K562 (cell line): ENCODE measurements around the gene TTLL12. TPM values are rescaled to one million over a fixed set of nuclear protein-coding genes. Genes with fewer than 3 reads are reported as not detected.

Experiments used
- ATAC-seq: fragments of 200-7000 bp; cut with Tn5 transposase; 3 replicates; pipeline ENCODE4 v1.9.1; 2020; ENCODE audit warnings: moderate library complexity
- BruUV-seq: library from RNA; stranded (reverse); fragments of 400-500 nt; replicated peaks from 2 replicates; lab custom pipeline; 2021; lab: Mats Ljungman, UMichigan
- CTCF ChIA-PET: fragments of 300-600 bp; formaldehyde crosslinking; extraction: SDS; loops from one replicate; lab custom pipeline; 2021; ENCODE audit warnings: low intra/inter-chr PET ratio; lab: Yijun Ruan, JAX
- POLR2A ChIA-PET: fragments of 300-600, 350-650 bp; sonication (Branson Sonifier 250); formaldehyde crosslinking; extraction: SDS; loops from one replicate; lab custom pipeline; 2021; ENCODE audit warnings: antibody characterized with exemption, inconsistent platforms; lab: Yijun Ruan, JAX
- DNase-seq, 4 experiments: peaks; one replicate each; pipeline versions ENCODE4 v3.0.0 to v3.0.0-alpha.2; 2011 to 2018; ENCODE audit warnings: low spot score in 3 of 4, mixed read lengths in 3 of 4; ENCODE audit errors: extremely low read depth in 1 of 4
- FAIRE-seq: peaks from 2 replicates; lab custom pipeline; 2011; peaks lifted over from hg19 to GRCh38; lab: Jason Lieb, UNC
- H2AFZ ChIP-seq: 2 replicates; pipeline ENCODE4 v1.6.0; 2011; ENCODE audit warnings: low read depth, low read length, control low read depth, inconsistent platforms
- H3K27ac ChIP-seq: fragments of 200-600 bp; 3 replicates; pipeline ENCODE4 v1.8.0; 2011; ENCODE audit warnings: low read depth, mild to moderate bottlenecking, control low read depth, inconsistent platforms, low read length, moderate library complexity, mixed read lengths; ENCODE audit errors: extremely low read depth
- H3K27me3 ChIP-seq, 2 experiments: fragments of 300-600 bp in 1 of 2; 2 replicates in 1 of 2; 3 replicates in 1 of 2; pipeline versions ENCODE4 v1.6.0 to v1.8.0; 2011; ENCODE audit warnings: inconsistent platforms in 2 of 2, low read length in 2 of 2, mild to moderate bottlenecking in 1 of 2, mixed read lengths in 1 of 2, moderate library complexity in 1 of 2; ENCODE audit not compliant: control insufficient read depth in 2 of 2, insufficient read depth in 2 of 2
- H3K36me3 ChIP-seq: fragments of 300-600 bp; 3 replicates; pipeline ENCODE4 v1.8.0; 2011; ENCODE audit warnings: mild to moderate bottlenecking, low read length, inconsistent platforms; ENCODE audit not compliant: control insufficient read depth, insufficient read depth
- H3K4me1 ChIP-seq, 2 experiments: fragments of 200-600 bp in 1 of 2; replicated peaks in 1 of 2; 2 replicates in 1 of 2; 3 replicates in 1 of 2; pipeline versions ENCODE4 v1.5.1 to v1.8.0; 2011; ENCODE audit warnings: inconsistent platforms in 2 of 2, low read length in 2 of 2, mild to moderate bottlenecking in 1 of 2, mixed read lengths in 1 of 2, moderate library complexity in 1 of 2; ENCODE audit not compliant: control insufficient read depth in 2 of 2, insufficient read depth in 2 of 2
- H3K4me2 ChIP-seq: 2 replicates; pipeline ENCODE4 v1.6.1; 2011; ENCODE audit warnings: low read length, control low read depth, inconsistent platforms, mixed read lengths; ENCODE audit not compliant: insufficient read depth
- H3K4me3 ChIP-seq: fragments of 200-600 bp; sonication (generic), shearing (Covaris generic); 2 replicates; pipeline ENCODE4 v1.5.1; 2016; ENCODE audit warnings: control low read depth, inconsistent platforms
- H3K79me2 ChIP-seq: fragments of 200-600 bp; 3 replicates; pipeline ENCODE4 v1.8.0; 2011; ENCODE audit warnings: low read length, inconsistent platforms; ENCODE audit not compliant: control insufficient read depth, insufficient read depth
- H3K9ac ChIP-seq, 2 experiments: 2 replicates each; pipeline versions ENCODE4 v1.6.0 to v1.6.1; 2011; ENCODE audit warnings: low read depth in 2 of 2, low read length in 2 of 2, control low read depth in 1 of 2, inconsistent platforms in 1 of 2, mild to moderate bottlenecking in 1 of 2, mixed read lengths in 1 of 2; ENCODE audit not compliant: insufficient read depth in 1 of 2
- H3K9me1 ChIP-seq: one replicate; pipeline ENCODE4 v1.6.0; 2011; ENCODE audit warnings: inconsistent platforms, mild to moderate bottlenecking, low read length, moderate library complexity; ENCODE audit not compliant: control insufficient read depth, insufficient read depth
- H3K9me3 ChIP-seq: replicated peaks from 2 replicates; pipeline ENCODE4 v1.5.1; 2011; ENCODE audit warnings: low read depth, low read length, inconsistent platforms; ENCODE audit not compliant: control insufficient read depth, insufficient read depth
- H4K20me1 ChIP-seq: replicated peaks from 2 replicates; pipeline ENCODE4 v1.6.1; 2011; ENCODE audit warnings: low read length, inconsistent platforms, mixed read lengths; ENCODE audit not compliant: control insufficient read depth, insufficient read depth
- BACH1 ChIP-seq: fragments of 200-800 bp; sonication (Bioruptor generic); IDR thresholded peaks from 2 replicates; pipeline ENCODE4 v1.6.1; 2016; ENCODE audit warnings: missing genetic modification characterization, missing compliant biosample characterization
- FOS ChIP-seq: IDR thresholded peaks from 3 replicates; pipeline ENCODE4 v1.6.1; 2011; ENCODE audit not compliant: insufficient read length; ENCODE audit errors: extremely low read depth
- HIVEP1 ChIP-seq: fragments of 250-450 bp; sonication (Bioruptor Pico); IDR thresholded peaks from 2 replicates; pipeline ENCODE4 v1.4.0; 2020; ENCODE audit warnings: mild to moderate bottlenecking
- OTX1 ChIP-seq: fragments of 450-650 bp; formaldehyde crosslinking; IDR thresholded peaks from 2 replicates; pipeline ENCODE4 v1.4.0; 2022; ENCODE audit warnings: mild to moderate bottlenecking
- RBBP5 ChIP-seq: fragments of 200-600 bp; sonication (generic); IDR thresholded peaks from 2 replicates; pipeline ENCODE4 v1.6.1; 2012; ENCODE audit warnings: borderline replicate concordance, mild to moderate bottlenecking, low read length, control low read depth, inconsistent platforms; ENCODE audit not compliant: insufficient read depth, poor library complexity, severe bottlenecking
- RUNX1 ChIP-seq: sonication (generic); IDR thresholded peaks from 2 replicates; pipeline ENCODE4 v1.6.1; 2016; ENCODE audit warnings: antibody characterized with exemption, low read depth
- SNIP1 ChIP-seq: fragments of 450-650 bp; IDR thresholded peaks from 2 replicates; pipeline ENCODE4 v1.7.1; 2017; ENCODE audit warnings: low read depth, mild to moderate bottlenecking
- XRCC5 ChIP-seq: fragments of 200-400 bp; formaldehyde crosslinking; IDR thresholded peaks from 2 replicates; pipeline ENCODE4 v1.6.1; 2017; ENCODE audit warnings: low read depth, mild to moderate bottlenecking, low read length
- ZBTB1 ChIP-seq: sonication (generic); formaldehyde crosslinking; IDR thresholded peaks from 2 replicates; pipeline ENCODE4 v1.8.1; 2023; ENCODE audit warnings: missing genetic modification reagents, low read depth, mild to moderate bottlenecking, borderline replicate concordance
- ZNF253 ChIP-seq: fragments of 250-450 bp; sonication (Bioruptor Pico); conservative IDR thresholded peaks from 2 replicates; pipeline ENCODE4 v1.6.1; 2021; ENCODE audit warnings: mild to moderate bottlenecking
- ZZZ3 ChIP-seq: fragments of 450-650 bp; IDR thresholded peaks from 2 replicates; pipeline ENCODE4 v1.6.1; 2016; ENCODE audit warnings: antibody characterized with exemption, mild to moderate bottlenecking, moderate library complexity
- WGBS: fragments of 100-300 bp; shearing (Covaris generic); methylation state at CpG from one replicate; pipeline ENCODE4 v1.1.6; 2016; ENCODE audit warnings: low coverage, mixed read lengths; ENCODE audit not compliant: insufficient coverage; ENCODE audit errors: missing lambda C conversion rate; 5-methylcytosine and 5-hydroxymethylcytosine counted together
- in situ Hi-C: fragments of 300-500 bp; cut with MboI; formaldehyde crosslinking; loops from 4 replicates; pipeline ENCODE4 v1.15.0; 2018; ENCODE audit warnings: inconsistent platforms, mixed read lengths
- intact Hi-C: fragments of 100-400 bp; cut with micrococcal nuclease; formaldehyde crosslinking; loops from 2 replicates; pipeline ENCODE4 v1.14.2; 2022
- polyA plus RNA-seq, 8 experiments: library from polyadenylated mRNA; depleted of rRNA in 4 of 8; stranded (reverse) in 5 of 8; unstranded in 3 of 8; fragments of >200 nt; fragmentation: Nextera tagmentation in 2 of 8; fragmentation: Illumina TruSeq in 1 of 8; extraction: Ambion mirVana in 2 of 8; extraction: Trizol in 1 of 8; gene quantifications; 2 replicates each; pipeline versions ENCODE4 v1.2.1 to v1.2.3, GENCODE V29; 2011 to 2014; ENCODE audit warnings: inconsistent platforms in 1 of 8, missing spikeins in 1 of 8
- total RNA-seq, 7 experiments: library from RNA; depleted of rRNA in 6 of 7; stranded (reverse); fragments of >200 nt in 6 of 7; fragmentation: Illumina TruSeq in 2 of 7; extraction: Trizol in 2 of 7; gene quantifications; 2 replicates each; pipeline versions ENCODE4 v1.2.1 to v1.2.3, GENCODE V29; 2011 to 2021; ENCODE audit warnings: low replicate concordance in 1 of 7
- TF ChIP-seq, protein P1 (sequence below): fragments of 450-650 bp; formaldehyde crosslinking; IDR thresholded peaks from 2 replicates; pipeline ENCODE4 v1.4.0; 2020; ENCODE audit warnings: mild to moderate bottlenecking, moderate library complexity

TTLL12 gene
- total and polyA plus RNA-seq, 9 of the 15 experiments (the other 6 are each of a cell fraction or from before 2014, with no cell fraction given): 1.3 to 128 (median 43.0) TPM

DNA sequence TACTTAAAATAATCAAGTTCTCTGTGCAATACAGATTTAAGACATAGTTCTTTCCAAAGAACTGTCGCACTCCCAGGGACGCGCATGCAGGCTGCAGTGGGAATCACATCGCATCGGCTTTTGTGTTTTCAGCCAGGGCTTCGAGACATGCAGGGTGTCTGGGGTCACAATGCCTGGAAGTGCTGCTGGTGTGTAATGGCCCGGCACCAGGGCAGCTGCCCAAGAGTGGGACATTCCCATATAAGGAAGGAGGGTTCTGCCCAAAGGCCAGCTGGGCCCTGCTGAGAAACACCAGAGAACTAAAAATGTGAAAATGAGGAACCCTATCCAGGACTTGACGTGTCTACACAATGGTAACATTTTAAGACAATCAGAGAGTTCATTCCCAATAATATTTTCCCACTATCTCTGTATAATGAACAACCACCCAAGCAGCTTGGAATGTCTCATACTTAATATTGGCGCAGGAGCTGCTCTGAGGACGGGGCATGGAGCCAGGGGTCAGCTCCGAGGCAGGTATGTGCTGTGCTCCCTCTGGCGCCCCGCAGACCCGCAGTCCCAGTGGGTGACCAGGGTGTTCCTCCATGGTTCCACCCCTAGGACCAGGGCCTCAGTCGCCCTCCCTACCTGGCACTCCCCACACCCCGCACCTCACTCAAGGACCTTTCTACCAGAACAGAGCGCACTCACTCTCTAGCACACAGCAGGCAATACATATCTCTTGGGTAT lies 55.0 kb downstream of the TTLL12 start:
- 89% methylated on average over 13 of the region's 17 CpGs for WGBS
- Histone ChIP-seq H3K4me2 (no peak overlapping the region), H3K9me3 (no peaks in the 10 kb centered on the region), H3K36me3 (peaks cover 46% of the 10 kb centered on the region; the same call in 2 of the 3 replicates), H4K20me1 (no peaks in the 10 kb centered on the region), H3K9me1 (no peaks in the 10 kb centered on the region), H3K9ac (no peak overlapping the region), H3K4me3 (no peak overlapping the region), H3K27me3 (no peaks in the 10 kb centered on the region), H3K27ac (no peak overlapping the region), H2AFZ (no peak overlapping the region), H3K79me2 (no peaks in the 10 kb centered on the region), H3K4me1 (peaks cover 8 to 33% of the 10 kb centered on the region in 2 experiments; a peak in 3 of 5 replicates)
- DNase-seq: no peak
- ChIA-PET POLR2A (interaction anchor here (0.7 kb wide), 1 partner anchor 27 kb away, joined by 4 read pairs; no protein-coding TSS in a partner anchor), CTCF (no interaction called here)
- no TSS peak for BruUV-seq
- no peak for FAIRE-seq
- intact Hi-C loops: no loop called here
- ATAC-seq: no peak
- in situ Hi-C loops: no loop called here
- no peak for TF ChIP-seq XRCC5
- TF ChIP-seq ZBTB1 (CRISPR knock-in tag): no peak
- TF ChIP-seq ZNF253 (CRISPR knock-in tag): no peak
- TF ChIP-seq SNIP1: no peak
- TF ChIP-seq FOS: no peak
- TF ChIP-seq RBBP5: no peak
- no peak for TF ChIP-seq ZZZ3
- TF ChIP-seq BACH1: no peak
- TF ChIP-seq OTX1 (CRISPR knock-in tag): no peak
- TF ChIP-seq, protein P1, sequence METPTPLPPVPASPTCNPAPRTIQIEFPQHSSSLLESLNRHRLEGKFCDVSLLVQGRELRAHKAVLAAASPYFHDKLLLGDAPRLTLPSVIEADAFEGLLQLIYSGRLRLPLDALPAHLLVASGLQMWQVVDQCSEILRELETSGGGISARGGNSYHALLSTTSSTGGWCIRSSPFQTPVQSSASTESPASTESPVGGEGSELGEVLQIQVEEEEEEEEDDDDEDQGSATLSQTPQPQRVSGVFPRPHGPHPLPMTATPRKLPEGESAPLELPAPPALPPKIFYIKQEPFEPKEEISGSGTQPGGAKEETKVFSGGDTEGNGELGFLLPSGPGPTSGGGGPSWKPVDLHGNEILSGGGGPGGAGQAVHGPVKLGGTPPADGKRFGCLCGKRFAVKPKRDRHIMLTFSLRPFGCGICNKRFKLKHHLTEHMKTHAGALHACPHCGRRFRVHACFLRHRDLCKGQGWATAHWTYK (CRISPR knock-in tag): no peak
- no peak for TF ChIP-seq HIVEP1 (CRISPR knock-in tag)
- TF ChIP-seq RUNX1: no peak
